ENCODE measurements around the gene KCNJ3. TPM values are rescaled to one million over a fixed set of nuclear protein-coding genes. Genes with fewer than 3 reads are reported as not detected.

The KCNJ3 gene
- total RNA-seq, 1 donor from 2014 or later = not detected

DNA sequence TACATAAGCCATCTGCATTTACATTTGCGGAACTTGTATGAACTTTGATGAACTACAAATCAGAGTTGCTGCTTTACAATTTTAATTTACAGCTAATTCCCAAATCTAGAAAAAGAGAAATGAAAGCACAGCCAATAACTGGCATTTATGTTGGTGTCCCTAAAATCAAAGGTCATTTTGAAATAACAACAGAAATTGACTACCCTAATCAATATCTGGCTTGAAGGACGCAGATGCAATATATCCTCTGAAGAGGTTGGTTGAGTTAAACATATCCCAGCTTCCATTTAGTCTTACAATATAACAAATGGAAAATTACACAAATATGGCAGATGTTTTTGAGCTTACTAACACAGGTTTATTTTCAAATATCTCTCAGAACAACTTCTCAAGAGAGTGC, 177.5 kb downstream of the KCNJ3 start:
- H3K27me3 Mint-ChIP-seq = no peaks in the 10 kb centered on the region
- no peaks in the 10 kb centered on the region for H3K4me1 Mint-ChIP-seq
- no peaks in the 10 kb centered on the region for H3K36me3 Mint-ChIP-seq (ENCODE audit: low read depth)
- no peaks in the 10 kb centered on the region for H3K9me3 Mint-ChIP-seq
- no peak for TF ChIP-seq CTCF (IDR thresholded peaks at IDR 0.05)
- H3K27ac Mint-ChIP-seq = no peak overlapping the region
- DNase-seq = no peak
- intact Hi-C loops (cut with micrococcal nuclease) = no loop called here
- CTCF ChIA-PET = no interaction called here
- POLR2A ChIA-PET = no interaction called here
- ATAC-seq (ENCODE audit: low read depth) = no peak
- H3K4me3 Mint-ChIP-seq = no peak overlapping the region

DNA sequence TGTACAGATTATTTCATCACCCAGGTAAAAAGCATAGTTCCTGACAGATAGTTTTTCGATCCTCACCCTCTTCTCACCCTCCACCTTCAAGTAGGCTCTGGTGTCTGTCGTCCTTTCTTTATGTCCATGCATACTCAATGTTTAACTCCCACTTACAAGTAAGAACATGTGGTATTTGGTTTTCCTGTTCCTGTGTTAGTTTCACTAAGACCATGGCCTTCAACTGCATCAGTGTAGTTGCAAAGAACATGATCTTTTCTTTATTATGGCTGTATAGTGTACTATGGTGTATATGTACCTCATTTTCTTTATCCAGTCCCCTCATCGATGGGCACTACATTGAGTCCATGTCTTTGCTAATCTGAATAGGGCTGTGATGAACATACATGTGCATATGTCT, 184.2 kb downstream of the KCNJ3 start:
- DNase-seq (no peak), ATAC-seq (ENCODE audit: low read depth) (no peak)
- Mint-ChIP-seq H3K27ac (no peak overlapping the region), H3K9me3 (no peaks in the 10 kb centered on the region), H3K27me3 (no peaks in the 10 kb centered on the region), H3K36me3 (ENCODE audit: low read depth) (no peaks in the 10 kb centered on the region), H3K4me3 (no peak overlapping the region), H3K4me1 (no peaks in the 10 kb centered on the region)
- TF ChIP-seq CTCF (IDR thresholded peaks at IDR 0.05) = no peak
- intact Hi-C loops (cut with micrococcal nuclease) = no loop called here
- CTCF ChIA-PET = no interaction called here
- POLR2A ChIA-PET = no interaction called here

DNA sequence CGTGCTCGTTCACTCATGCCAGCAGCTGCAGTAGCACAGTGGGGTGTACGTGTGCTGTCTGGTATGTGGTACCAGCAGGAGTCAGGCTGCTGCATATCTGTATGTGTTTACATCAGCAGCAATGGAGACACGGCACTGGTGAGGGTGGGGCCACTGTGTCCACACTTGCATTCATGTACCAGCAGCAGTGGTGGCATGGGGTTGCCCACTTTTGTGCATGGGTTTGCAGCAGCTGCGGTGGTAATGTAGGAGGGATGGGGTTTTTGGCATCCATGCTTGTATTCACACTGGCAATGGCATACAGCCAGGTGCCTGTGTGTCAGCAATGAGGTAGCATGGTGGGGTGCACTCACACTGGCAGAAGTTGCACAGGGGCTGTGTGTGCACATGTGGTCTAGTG, 187.8 kb downstream of the KCNJ3 start:
- H3K27me3 Mint-ChIP-seq = no peaks in the 10 kb centered on the region
- H3K9me3 Mint-ChIP-seq = no peaks in the 10 kb centered on the region
- H3K27ac Mint-ChIP-seq = no peak overlapping the region
- H3K4me3 Mint-ChIP-seq = no peak overlapping the region
- intact Hi-C loops (cut with micrococcal nuclease) = no loop called here
- no peaks in the 10 kb centered on the region for H3K4me1 Mint-ChIP-seq
- CTCF ChIA-PET = no interaction called here
- H3K36me3 Mint-ChIP-seq (ENCODE audit: low read depth) = no peaks in the 10 kb centered on the region
- POLR2A ChIA-PET = no interaction called here
- DNase-seq (no peak), ATAC-seq (ENCODE audit: low read depth) (no peak)
- no peak for TF ChIP-seq CTCF (IDR thresholded peaks at IDR 0.05)

DNA sequence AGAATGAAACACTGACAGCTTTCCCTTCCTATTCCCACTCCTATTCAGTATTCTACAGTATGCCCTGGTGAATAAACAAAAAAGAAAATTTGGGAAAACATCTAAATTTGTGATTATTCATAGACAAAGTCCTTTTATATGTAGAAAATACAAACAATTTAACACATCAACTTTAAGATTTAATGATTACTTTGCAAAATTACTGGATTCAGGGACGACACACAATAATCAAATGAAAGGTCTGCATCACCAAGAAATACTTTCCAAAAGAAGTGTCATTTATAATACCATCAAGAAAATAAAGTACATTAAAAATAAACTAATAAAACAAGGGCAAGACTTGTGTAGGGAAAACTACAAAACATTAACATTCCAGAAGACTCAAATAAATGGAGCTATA, 199.8 kb downstream of the KCNJ3 start:
- POLR2A ChIA-PET = no interaction called here
- H3K4me3 Mint-ChIP-seq = no peak overlapping the region
- DNase-seq = no peak
- H3K27ac Mint-ChIP-seq = no peak overlapping the region
- ATAC-seq (ENCODE audit: low read depth) = no peak
- peaks cover 2% of the 10 kb centered on the region for H3K9me3 Mint-ChIP-seq
- TF ChIP-seq CTCF (IDR thresholded peaks at IDR 0.05) = no peak
- no peaks in the 10 kb centered on the region for H3K36me3 Mint-ChIP-seq (ENCODE audit: low read depth)
- no peaks in the 10 kb centered on the region for H3K27me3 Mint-ChIP-seq
- CTCF ChIA-PET = no interaction called here
- intact Hi-C loops (cut with micrococcal nuclease) = no loop called here
- H3K4me1 Mint-ChIP-seq = no peaks in the 10 kb centered on the region

DNA sequence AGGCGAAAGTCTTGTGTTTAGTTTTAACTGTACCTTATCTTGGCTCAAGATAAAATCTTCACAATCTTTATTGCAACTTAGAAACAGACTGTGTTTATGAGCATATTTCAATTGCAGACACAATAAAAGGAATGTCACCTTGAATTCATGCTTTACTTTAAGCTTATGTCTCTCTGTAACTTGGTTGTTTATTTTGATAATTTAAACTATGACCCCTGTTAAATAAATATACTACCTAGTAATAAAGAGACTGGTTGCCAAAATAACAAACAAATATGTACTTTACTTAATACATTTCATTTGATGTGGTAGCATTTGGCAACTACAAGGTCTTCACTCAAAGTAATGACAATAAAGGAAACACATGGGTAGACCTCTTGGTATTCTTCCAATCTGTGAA, 202.6 kb downstream of the KCNJ3 start:
- Mint-ChIP-seq H3K27me3 (no peaks in the 10 kb centered on the region), H3K36me3 (ENCODE audit: low read depth) (no peaks in the 10 kb centered on the region), H3K27ac (no peak overlapping the region), H3K4me1 (no peaks in the 10 kb centered on the region), H3K9me3 (peaks cover 8% of the 10 kb centered on the region), H3K4me3 (no peak overlapping the region)
- ATAC-seq (ENCODE audit: low read depth) (no peak), DNase-seq (no peak)
- POLR2A ChIA-PET = no interaction called here
- no peak for TF ChIP-seq CTCF (IDR thresholded peaks at IDR 0.05)
- intact Hi-C loops (cut with micrococcal nuclease) = no loop called here
- CTCF ChIA-PET = no interaction called here
